ENCODE results near the gene ADD3.
"Not testable (repeated sequence)": the region's sequence is repeated elsewhere in the genome, so short reads cannot be mapped to it uniquely, and the experiment has no call there.

ADD3 gene

DNA sequence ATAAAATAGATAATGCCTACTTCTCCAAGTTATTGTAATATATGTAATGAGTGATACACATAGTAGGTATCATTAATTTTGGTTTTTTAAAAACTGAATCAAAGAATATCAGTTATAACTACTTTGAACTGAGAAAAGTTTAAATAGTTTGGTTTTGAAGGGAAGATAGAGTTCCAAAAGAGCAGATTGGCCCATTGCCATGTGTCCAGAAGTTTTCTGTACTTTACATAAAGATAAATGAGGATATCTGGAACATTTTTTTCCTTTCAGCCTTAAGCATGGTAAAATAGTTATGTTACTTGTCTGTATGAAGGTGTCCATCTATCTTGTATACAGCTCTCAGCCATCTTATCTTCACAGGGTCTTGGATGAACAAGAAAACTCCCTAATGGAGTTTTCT, 101.7 kb downstream of the ADD3 start:
- no peak for DNase-seq (ENCODE audit: low spot score)

- DNase-seq (ENCODE audit: low spot score) = no peak
Measured at GRCh38 chr10:110110338-110110737, 102.6 kb downstream of the ADD3 start.

DNA sequence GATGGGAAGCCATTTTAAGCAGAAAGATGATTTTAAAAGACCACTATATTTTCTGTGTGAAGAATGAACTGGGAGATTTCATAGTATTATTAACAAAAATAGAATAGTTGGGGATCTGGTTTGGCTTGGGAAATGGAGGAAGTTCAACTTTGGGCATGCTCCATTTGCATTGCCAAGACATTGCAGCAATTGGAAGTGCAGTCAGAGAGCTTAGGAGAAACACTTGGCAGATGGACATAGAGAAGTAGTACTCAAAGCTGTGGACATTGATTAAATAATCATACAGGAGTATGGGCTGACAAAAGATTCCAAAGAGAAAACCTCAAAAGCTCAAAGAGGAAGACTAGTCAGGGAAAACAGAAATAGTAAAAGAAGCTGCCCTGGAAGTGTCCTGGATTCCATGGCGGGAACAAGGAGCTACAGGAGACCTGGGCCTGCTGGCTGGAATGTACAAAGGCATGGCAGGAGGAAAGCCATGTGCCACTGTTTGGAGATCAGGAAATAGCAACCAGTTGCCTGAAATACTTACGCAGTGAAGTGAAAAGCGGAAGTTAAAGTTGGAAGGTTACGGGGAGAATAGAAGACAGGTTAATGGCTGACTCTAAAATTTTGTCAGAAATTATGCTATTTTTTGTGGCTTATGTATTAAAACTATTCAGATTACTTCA, 106.0 kb downstream of the ADD3 start:
- no peak for DNase-seq (ENCODE audit: low spot score)

DNA sequence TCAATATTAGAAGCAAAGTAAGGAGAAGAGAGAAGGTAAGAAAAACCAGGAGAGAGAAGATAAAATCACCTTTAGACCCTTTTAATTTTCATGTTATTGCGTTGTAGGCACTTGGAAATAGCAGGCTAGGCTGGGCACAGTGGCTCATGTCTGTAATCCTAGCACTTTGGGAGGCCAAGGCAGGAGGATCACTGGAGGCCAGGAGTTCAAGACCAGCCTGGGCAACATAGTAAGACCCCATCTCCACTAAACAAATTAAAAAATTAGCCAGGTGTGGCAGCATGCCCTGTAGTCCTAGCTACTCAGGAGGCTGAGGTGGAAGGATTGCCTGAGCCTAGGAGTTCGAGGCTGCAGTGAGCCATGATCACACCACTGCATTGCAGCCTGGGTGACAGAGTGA, 106.9 kb downstream of the ADD3 start:
- not testable (repeated sequence) for DNase-seq (ENCODE audit: low spot score)

GRCh38 chr10:110115784-110116520, 108.2 kb downstream of the ADD3 start:
- no peak for DNase-seq (ENCODE audit: low spot score)

DNA sequence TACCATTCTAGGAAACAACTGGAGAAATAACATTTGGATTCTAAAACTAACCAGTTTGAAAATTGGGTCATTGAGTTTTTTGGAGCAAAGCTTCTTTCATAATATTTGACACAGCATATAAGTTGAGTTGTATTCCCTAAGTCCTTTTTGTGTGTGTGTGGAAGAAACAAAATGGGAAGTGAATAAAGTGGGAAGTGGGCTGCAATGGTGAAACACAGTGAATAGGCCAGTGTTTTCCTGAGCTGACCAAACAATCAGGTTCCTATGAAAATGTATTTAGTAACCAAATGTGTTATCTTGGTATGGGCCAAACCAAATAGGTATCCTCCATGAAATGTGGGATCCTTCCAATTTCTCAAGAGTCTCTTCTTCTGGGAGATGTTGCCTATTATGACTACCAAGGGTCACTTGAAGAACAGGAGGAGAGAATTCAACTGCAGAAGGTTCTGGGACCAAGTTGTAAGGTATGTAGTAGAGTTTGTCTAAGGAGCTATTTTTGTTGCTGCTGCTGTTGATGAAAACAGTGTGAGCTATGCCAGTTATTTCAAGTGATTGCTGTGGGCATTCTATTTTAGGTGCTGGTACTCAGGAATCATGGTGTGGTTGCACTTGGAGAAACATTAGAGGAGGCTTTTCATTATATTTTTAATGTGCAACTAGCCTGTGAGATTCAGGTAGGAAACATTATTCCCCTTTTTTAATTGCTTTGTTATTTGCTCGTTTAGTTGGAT, 111.3 kb downstream of the ADD3 start:
- DNase-seq (ENCODE audit: low spot score) = no peak

DNA sequence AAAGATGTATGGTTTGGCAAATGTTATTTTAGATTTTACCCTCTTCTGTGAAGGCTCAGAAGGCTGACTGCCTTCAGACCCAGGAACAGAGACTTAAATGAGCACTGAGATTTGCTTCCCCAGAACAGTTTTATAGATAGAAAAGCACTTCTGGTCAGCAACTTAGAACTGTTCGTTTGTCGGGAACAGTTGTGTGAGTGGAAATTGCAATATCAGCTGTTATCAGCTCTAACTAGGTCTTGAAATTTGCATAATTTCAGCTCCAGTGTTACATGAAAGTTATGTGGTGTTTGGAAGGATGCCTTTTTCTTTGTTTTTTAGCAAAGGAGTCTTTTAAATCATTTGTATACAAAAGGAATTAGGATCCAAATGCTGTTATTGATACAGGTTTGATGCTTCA, 115.8 kb downstream of the ADD3 start:
- no peak for DNase-seq (ENCODE audit: low spot score)

DNA sequence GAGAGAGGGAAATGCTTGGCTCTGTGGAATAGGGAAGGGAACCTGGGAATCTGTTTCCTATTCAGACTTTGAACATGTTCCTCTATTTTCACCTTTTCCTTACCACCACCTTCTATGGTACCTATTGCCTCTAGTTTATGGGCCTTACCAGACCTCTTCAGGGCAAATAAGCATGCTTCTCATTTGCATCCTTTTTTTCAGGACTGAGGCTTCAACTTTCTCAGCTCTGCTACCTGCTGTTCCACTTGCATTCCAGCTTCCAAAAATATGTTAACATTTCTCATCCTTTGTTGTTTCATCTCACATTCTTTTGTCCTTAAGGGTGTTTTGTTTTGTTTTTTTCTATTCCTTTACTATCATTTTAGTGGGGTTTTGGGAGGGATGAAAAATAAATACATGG, 121.7 kb downstream of the ADD3 start:
- no peak for DNase-seq (ENCODE audit: low spot score)

DNA sequence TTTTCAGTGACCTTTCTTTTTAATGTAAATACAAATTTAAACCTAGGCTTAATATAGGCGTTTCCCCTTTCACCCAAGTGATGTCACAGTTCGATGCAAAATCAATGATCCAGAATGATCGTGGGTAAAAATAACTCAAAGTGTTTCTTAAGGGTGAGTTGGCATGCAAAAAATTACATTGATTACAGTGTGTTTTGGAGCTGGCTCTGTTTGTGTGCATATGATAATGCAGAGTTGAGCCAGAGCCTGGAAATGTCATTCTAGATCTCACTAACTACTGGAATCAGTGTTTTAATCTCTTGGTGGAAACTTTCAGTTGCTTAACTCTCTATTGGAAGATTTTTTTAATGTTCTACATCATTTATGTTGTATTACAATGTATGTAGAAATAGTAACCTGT, 127.1 kb downstream of the ADD3 start:
- DNase-seq (ENCODE audit: low spot score) = no peak

DNA sequence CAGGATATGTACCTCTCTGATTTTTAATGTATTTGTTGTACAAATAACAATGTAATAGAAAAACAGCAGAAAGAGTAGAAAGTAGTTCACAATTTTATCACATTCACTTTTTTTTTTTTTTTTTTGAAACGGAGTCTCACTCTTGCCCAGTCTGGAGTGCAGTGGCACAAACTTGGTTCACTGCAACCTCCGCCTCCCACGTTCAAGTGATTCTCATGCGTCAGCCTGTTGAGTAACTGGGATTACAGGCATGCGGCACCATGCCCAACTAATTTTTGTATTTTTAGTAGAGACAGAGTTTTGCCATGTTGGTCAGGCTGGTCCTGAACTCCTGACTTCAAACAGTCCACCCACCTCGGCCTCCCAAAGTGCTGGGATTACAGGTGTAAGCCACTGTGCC, 128.1 kb downstream of the ADD3 start:
- DNase-seq (ENCODE audit: low spot score) = not testable (repeated sequence)

- peak; percentile 39 for DNase-seq (ENCODE audit: low spot score)
Measured at GRCh38 chr10:110137142-110137545, 129.4 kb downstream of the ADD3 start.

GRCh38 chr10:110138197-110138812, 130.5 kb downstream of the ADD3 start:
- no peak for DNase-seq (ENCODE audit: low spot score)

DNA sequence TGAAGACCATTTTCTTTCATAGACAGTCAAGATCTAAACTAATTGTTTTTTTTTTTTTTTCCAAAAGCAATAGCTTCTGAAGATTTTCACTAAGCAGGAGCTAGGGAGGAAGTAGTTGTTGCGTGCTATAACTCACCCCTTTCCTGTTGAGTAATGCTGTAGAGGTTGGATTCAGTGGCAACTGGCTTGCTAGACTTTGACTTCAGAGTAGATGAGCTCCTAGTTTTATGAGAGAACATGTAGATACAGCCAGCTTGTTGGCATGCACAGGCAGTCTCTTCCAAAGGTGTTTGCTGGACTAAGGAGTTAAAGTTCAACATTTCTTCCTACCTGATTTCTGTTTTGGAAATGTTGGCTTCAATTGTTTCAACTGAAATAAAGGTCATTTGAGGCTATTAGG, 133.4 kb downstream of the ADD3 start:
- no peak for DNase-seq (ENCODE audit: low spot score)

- no peak for DNase-seq (ENCODE audit: low spot score)
Measured at GRCh38 chr10:110141871-110142635, 134.3 kb downstream of the ADD3 start.

DNA sequence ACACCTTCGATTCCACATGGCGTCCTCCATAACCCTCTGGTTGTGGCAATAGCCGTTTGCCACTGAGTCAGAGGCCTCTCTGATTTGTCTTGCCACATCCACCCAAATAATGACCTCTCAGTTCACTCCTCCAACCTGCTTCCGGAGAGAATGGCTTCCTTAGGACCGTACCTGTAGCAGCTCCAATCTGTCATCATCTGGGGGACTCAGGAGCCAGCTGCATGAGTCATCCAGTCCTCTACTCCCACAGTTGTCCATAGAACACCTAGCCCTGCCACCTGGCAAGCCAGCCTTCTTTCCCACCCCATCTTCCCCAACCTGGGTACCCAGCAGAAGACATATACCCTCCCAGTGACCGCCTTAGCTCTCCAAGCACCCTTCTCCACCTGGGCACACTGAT, 135.2 kb downstream of the ADD3 start:
- DNase-seq (ENCODE audit: low spot score) = no peak

DNA sequence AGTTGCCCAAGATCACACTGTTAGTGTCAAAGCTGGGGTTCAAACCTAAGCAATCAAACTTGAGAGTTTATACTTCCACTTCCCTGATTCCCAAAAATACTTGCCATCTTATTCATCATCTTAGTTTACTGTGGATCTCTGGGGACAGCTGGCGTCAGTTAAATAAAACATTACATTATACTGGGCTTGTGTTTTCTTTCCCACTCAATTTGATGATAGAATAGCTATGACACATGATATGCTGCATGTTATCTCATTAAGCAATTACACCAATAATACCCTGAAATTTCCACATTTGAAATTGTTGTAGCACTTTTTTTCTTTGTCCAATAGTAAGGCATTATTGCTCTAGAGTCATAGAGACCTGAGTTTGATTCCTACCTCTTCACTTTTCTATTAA, 136.7 kb downstream of the ADD3 start:
- DNase-seq (ENCODE audit: low spot score) = no peak

DNA sequence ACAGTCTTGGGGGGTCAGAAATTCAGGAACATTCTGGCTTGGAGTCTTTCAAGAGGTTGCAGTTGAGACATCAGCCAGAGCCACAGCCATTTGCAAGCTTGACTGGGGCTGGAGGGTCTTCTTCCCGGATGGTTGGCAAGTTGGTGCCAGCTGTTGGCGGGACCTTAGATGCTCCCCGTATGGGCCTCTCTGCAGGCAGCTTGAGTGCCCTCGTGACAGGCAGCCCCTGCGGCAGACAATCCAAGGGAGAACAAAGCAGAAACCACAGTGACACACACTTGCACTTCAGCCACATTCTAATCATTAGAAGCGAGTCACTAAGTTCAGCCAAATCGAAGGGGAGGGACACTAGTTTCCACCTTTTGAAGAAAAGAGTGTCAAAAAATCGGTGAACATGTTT, 140.2 kb downstream of the ADD3 start:
- no peak for DNase-seq (ENCODE audit: low spot score)

- no peak for DNase-seq (ENCODE audit: low spot score)
Measured at GRCh38 chr10:110149259-110149658, 141.5 kb downstream of the ADD3 start.

DNA sequence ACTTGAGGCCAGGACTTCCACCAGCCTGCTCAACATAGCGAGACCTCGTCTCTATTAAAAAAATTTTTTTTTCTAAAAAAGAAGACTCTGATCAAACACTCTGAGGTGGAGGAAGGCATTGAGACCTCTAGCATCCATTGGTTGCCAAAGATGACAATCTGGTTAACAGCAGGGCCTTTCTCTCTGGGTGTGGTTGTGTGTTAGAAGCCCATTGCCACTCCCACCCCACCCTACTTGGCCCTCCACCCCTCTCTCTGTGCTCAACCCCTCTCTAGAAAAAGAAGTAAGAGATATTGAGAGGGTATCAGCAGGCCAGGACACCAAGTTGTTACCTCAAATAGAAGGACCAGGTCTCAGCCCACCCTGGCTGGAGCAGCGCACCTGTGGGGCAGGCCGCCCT, 142.3 kb downstream of the ADD3 start:
- DNase-seq (ENCODE audit: low spot score) = no peak

DNA sequence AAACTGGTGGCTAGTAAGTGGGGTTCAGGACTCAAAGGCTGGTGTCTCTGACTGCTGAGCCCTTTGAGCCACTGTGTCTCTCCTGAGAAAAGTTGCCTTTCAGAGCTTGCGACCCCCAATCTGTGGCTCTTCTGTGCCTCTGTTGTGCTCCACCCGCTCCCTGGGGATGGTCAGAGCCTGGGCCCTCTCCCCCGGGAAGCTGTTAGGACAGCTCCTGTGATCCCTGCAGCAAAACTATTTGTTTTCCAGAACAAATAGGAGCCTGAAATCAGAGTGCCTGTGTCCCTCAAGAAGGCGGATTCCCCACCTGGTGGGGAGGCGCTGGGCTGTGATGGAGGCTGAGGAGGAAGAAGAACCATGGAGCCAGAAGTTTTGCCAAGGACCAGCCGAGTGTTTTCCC, 143.2 kb downstream of the ADD3 start:
- no peak for DNase-seq (ENCODE audit: low spot score)

GRCh38 chr10:110151467-110151866, 143.7 kb downstream of the ADD3 start:
- peak; percentile 40 for DNase-seq (ENCODE audit: low spot score)

- no peak for DNase-seq (ENCODE audit: low spot score)
Measured at GRCh38 chr10:110151971-110152370, 144.2 kb downstream of the ADD3 start.
